PC-9 (cell line): ENCODE results near the gene CDH13. TPM values are rescaled to one million over a fixed set of nuclear protein-coding genes. Genes with fewer than 3 reads are reported as not detected.

ENCODE experiments used
- BruUV-seq: library from RNA; stranded (reverse); fragments of 400-500 nt; replicated peaks from 2 replicates; lab custom pipeline; 2021; lab: Mats Ljungman, UMichigan
- CTCF ChIA-PET: fragments of 300-600 bp; sonication (Branson Sonifier 250); formaldehyde crosslinking; loops from one replicate; lab custom pipeline; 2022; ENCODE audit warnings: antibody characterized with exemption; lab: Charles Lee
- POLR2A ChIA-PET: fragments of 300-600 bp; sonication (Branson Sonifier 250); formaldehyde crosslinking; loops from one replicate; lab custom pipeline; 2022; ENCODE audit warnings: antibody characterized with exemption; ENCODE audit not compliant: unreplicated experiment; lab: Charles Lee
- DNase-seq, 2 experiments: peaks; one replicate each; pipeline versions ENCODE4 v3.0.0 to v3.0.0-alpha.2; 2015 to 2022; ENCODE audit warnings: mixed read lengths in 1 of 2
- H2AFZ ChIP-seq: fragments of 200-600 bp; sonication (generic); 2 replicates; pipeline ENCODE4 v1.8.1; 2017; ENCODE audit warnings: antibody characterized with exemption
- H3F3A ChIP-seq: fragments of 200-600 bp; sonication (generic); 2 replicates; pipeline ENCODE4 v1.8.1; 2017; ENCODE audit warnings: antibody characterized with exemption, mild to moderate bottlenecking, low read depth; ENCODE audit not compliant: insufficient read depth
- H3K27ac ChIP-seq: fragments of 200-600 bp; sonication (generic); 2 replicates; pipeline ENCODE4 v1.6.1; 2016; ENCODE audit warnings: mixed run types
- H3K27me3 ChIP-seq: fragments of 200-600 bp; sonication (generic); 2 replicates; pipeline ENCODE4 v1.6.1; 2016; ENCODE audit warnings: low read depth, mixed run types; ENCODE audit not compliant: insufficient read depth
- H3K36me3 ChIP-seq: fragments of 200-600 bp; sonication (generic); 2 replicates; pipeline ENCODE4 v1.6.1; 2016; ENCODE audit warnings: low read depth, mixed run types
- H3K4me1 ChIP-seq: fragments of 200-600 bp; sonication (generic); replicated peaks from 2 replicates; pipeline ENCODE4 v1.6.1; 2016; ENCODE audit warnings: mixed run types; ENCODE audit not compliant: insufficient read depth
- H3K4me2 ChIP-seq: fragments of 200-600 bp; sonication (generic); 2 replicates; pipeline ENCODE4 v1.6.1; 2017; ENCODE audit warnings: mixed run types
- H3K4me3 ChIP-seq: fragments of 200-600 bp; sonication (generic); 2 replicates; pipeline ENCODE4 v1.6.1; 2016; ENCODE audit warnings: mixed run types
- H3K79me2 ChIP-seq: fragments of 200-600 bp; sonication (generic); 2 replicates; pipeline ENCODE4 v1.6.1; 2017; ENCODE audit warnings: low read depth, mixed run types
- H3K9me2 ChIP-seq: fragments of 200-600 bp; sonication (generic); 2 replicates; pipeline ENCODE4 v1.8.1; 2017; ENCODE audit warnings: mild to moderate bottlenecking; ENCODE audit not compliant: insufficient read depth
- H3K9me3 ChIP-seq: fragments of 200-600 bp; sonication (generic); 2 replicates; pipeline ENCODE4 v1.8.1; 2016; ENCODE audit warnings: low read depth; ENCODE audit not compliant: insufficient read depth
- H4K20me1 ChIP-seq: fragments of 200-600 bp; sonication (generic); 2 replicates; pipeline ENCODE4 v1.8.1; 2017; ENCODE audit not compliant: insufficient read depth
- CTCF ChIP-seq: fragments of 200-600 bp; sonication (generic); conservative IDR thresholded peaks from 2 replicates; pipeline ENCODE4 v1.6.1; 2017; ENCODE audit warnings: mixed run types, antibody characterized with exemption, mild to moderate bottlenecking, moderate library complexity
- EZH2 ChIP-seq: fragments of 200-600 bp; sonication (generic); IDR thresholded peaks from 2 replicates; pipeline ENCODE4 v1.8.0; 2017; ENCODE audit warnings: antibody characterized with exemption, low read depth
- intact Hi-C: fragments of 100-400 bp; cut with micrococcal nuclease; formaldehyde crosslinking; loops from one replicate; pipeline ENCODE4 v1.10.0; 2022; ENCODE audit not compliant: unreplicated experiment
- total RNA-seq: library from RNA; stranded (reverse); gene quantifications from 2 replicates; pipeline ENCODE4 v1.2.3, GENCODE V29; 2021

The CDH13 gene
- total RNA-seq, 1 experiment from 2014 or later = 0.24 TPM

GRCh38 chr16:83316458-83316857 lies 689.7 kb downstream of the CDH13 start:
- no peak overlapping the region for H3K27ac ChIP-seq
- no peak overlapping the region for H3K4me2 ChIP-seq
- peaks cover 28% of the 10 kb centered on the region for H3K27me3 ChIP-seq
- ChIA-PET POLR2A (no interaction called here), CTCF (no interaction called here)
- no peaks in the 10 kb centered on the region for H3K79me2 ChIP-seq
- H2AFZ ChIP-seq = no peak overlapping the region
- no peaks in the 10 kb centered on the region for H4K20me1 ChIP-seq
- intact Hi-C loops = no loop called here
- no peaks in the 10 kb centered on the region for H3K4me1 ChIP-seq
- DNase-seq = no peak
- no peaks in the 10 kb centered on the region for H3F3A ChIP-seq
- BruUV-seq = no TSS peak
- no peaks in the 10 kb centered on the region for H3K36me3 ChIP-seq
- no peak overlapping the region for H3K4me3 ChIP-seq
- TF ChIP-seq EZH2 (no peak), CTCF (no peak)
- H3K9me3 ChIP-seq = no peaks in the 10 kb centered on the region
- no peaks in the 10 kb centered on the region for H3K9me2 ChIP-seq

GRCh38 chr16:83318390-83318789 lies 691.6 kb downstream of the CDH13 start:
- TF ChIP-seq EZH2 = no peak
- intact Hi-C loops = no loop called here
- POLR2A ChIA-PET = no interaction called here
- Histone ChIP-seq H3K36me3 (no peaks in the 10 kb centered on the region), H3K4me3 (no peak overlapping the region), H3K27ac (no peak overlapping the region), H3K79me2 (no peaks in the 10 kb centered on the region), H2AFZ (no peak overlapping the region), H3F3A (no peaks in the 10 kb centered on the region), H3K9me3 (no peaks in the 10 kb centered on the region), H4K20me1 (no peaks in the 10 kb centered on the region), H3K9me2 (no peaks in the 10 kb centered on the region), H3K4me2 (no peak overlapping the region), H3K27me3 (peaks cover 26% of the 10 kb centered on the region), H3K4me1 (no peaks in the 10 kb centered on the region)
- BruUV-seq = no TSS peak
- no peak for DNase-seq
- CTCF ChIA-PET = no interaction called here

- H3K79me2 ChIP-seq = no peaks in the 10 kb centered on the region
- ChIA-PET POLR2A (no interaction called here), CTCF (no interaction called here)
- no peaks in the 10 kb centered on the region for H3F3A ChIP-seq
- no peak overlapping the region for H2AFZ ChIP-seq
- H3K4me2 ChIP-seq = no peak overlapping the region
- TF ChIP-seq CTCF (no peak), EZH2 (no peak)
- no peak for DNase-seq
- H3K9me3 ChIP-seq = no peaks in the 10 kb centered on the region
- H4K20me1 ChIP-seq = no peaks in the 10 kb centered on the region
- intact Hi-C loops = no loop called here
- no peak overlapping the region for H3K4me3 ChIP-seq
- H3K27me3 ChIP-seq = 0 out of 2 replicates have a peak, but pooled peaks cover 8% of the 10 kb centered on the region
- BruUV-seq = no TSS peak
- no peaks in the 10 kb centered on the region for H3K4me1 ChIP-seq
- H3K9me2 ChIP-seq = no peaks in the 10 kb centered on the region
- no peaks in the 10 kb centered on the region for H3K36me3 ChIP-seq
- no peak overlapping the region for H3K27ac ChIP-seq
Observed at GRCh38 chr16:83328936-83329335, 702.2 kb downstream of the CDH13 start.

- no peak for DNase-seq
- H3K79me2 ChIP-seq = no peaks in the 10 kb centered on the region
- BruUV-seq = no TSS peak
- no peaks in the 10 kb centered on the region for H3F3A ChIP-seq
- H3K4me1 ChIP-seq = no peaks in the 10 kb centered on the region
- TF ChIP-seq CTCF (no peak), EZH2 (no peak)
- H3K9me3 ChIP-seq = no peaks in the 10 kb centered on the region
- intact Hi-C loops = no loop called here
- H3K36me3 ChIP-seq = no peaks in the 10 kb centered on the region
- H2AFZ ChIP-seq = no peak overlapping the region
- no peaks in the 10 kb centered on the region for H4K20me1 ChIP-seq
- no peaks in the 10 kb centered on the region for H3K9me2 ChIP-seq
- H3K27me3 ChIP-seq = 0 out of 2 replicates have a peak, but pooled peaks cover 9% of the 10 kb centered on the region
- POLR2A ChIA-PET = no interaction called here
- no peak overlapping the region for H3K4me3 ChIP-seq
- CTCF ChIA-PET = no interaction called here
- no peak overlapping the region for H3K27ac ChIP-seq
- no peak overlapping the region for H3K4me2 ChIP-seq
Observed at GRCh38 chr16:83329441-83329840, 702.7 kb downstream of the CDH13 start.
